ENCODE results near the gene SLC17A2. TPM values are rescaled to one million over a fixed set of nuclear protein-coding genes. Genes with fewer than 3 reads are reported as not detected.
"Not testable (repeated sequence)": the region's sequence is repeated elsewhere in the genome, so short reads cannot be mapped to it uniquely, and the experiment has no call there.

SLC17A2 gene
- total RNA-seq, 2 experiments from 2014 or later, result not detected

DNA sequence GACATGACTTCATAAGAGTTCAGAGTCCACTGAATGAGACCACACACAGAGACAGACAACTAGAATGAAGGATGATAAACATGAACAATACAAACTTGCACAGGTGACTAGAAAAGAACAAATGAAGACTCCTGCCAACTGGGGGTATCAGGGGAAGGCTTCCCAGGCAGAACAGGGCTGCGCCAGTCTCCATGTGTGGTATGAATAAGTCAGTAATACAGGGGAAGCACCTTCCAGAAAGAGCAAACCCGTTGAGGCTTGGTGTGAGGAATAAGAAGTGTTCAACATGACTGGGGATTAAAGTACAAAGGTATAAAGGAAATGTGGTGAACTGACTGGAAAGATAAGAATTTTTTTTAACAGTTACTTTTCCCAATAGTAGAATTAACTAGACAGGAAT is 3.7 kb upstream of the SLC17A2 start:
- peaks cover 5% of the 10 kb centered on the region for H3K27me3 Mint-ChIP-seq
- no peaks in the 10 kb centered on the region for H3K36me3 ChIP-seq (ENCODE audit: insufficient read depth, low read length)
- intact Hi-C loops (cut with DNase I, micrococcal nuclease), result no loop called here
- no peaks in the 10 kb centered on the region for H3K9me3 ChIP-seq (ENCODE audit: control insufficient read depth in 1 of 2, insufficient read depth in 1 of 2, low read length in 2 of 2)
- DNase-seq, result no peak
- ATAC-seq (ENCODE audit: poor library complexity), result no peak
- ChIA-PET CTCF (interaction anchor here (2.1 kb wide), 1 partner anchor 58 kb away, joined by 4 read pairs; no protein-coding TSS in a partner anchor), POLR2A (no interaction called here)
- no peak overlapping the region for H3K27ac ChIP-seq (ENCODE audit: low read depth in 1 of 2, low read length in 2 of 2)
- H3K9me3 Mint-ChIP-seq, result no peaks in the 10 kb centered on the region
- no peak overlapping the region for H3K4me3 Mint-ChIP-seq
- TF ChIP-seq, protein P1, sequence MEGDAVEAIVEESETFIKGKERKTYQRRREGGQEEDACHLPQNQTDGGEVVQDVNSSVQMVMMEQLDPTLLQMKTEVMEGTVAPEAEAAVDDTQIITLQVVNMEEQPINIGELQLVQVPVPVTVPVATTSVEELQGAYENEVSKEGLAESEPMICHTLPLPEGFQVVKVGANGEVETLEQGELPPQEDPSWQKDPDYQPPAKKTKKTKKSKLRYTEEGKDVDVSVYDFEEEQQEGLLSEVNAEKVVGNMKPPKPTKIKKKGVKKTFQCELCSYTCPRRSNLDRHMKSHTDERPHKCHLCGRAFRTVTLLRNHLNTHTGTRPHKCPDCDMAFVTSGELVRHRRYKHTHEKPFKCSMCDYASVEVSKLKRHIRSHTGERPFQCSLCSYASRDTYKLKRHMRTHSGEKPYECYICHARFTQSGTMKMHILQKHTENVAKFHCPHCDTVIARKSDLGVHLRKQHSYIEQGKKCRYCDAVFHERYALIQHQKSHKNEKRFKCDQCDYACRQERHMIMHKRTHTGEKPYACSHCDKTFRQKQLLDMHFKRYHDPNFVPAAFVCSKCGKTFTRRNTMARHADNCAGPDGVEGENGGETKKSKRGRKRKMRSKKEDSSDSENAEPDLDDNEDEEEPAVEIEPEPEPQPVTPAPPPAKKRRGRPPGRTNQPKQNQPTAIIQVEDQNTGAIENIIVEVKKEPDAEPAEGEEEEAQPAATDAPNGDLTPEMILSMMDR (IDR thresholded peaks at IDR 0.05), result no peak
- H3K4me1 Mint-ChIP-seq (ENCODE audit: low read depth), result no peaks in the 10 kb centered on the region
- H3K36me3 Mint-ChIP-seq (ENCODE audit: low read depth), result no peaks in the 10 kb centered on the region
- H3K27ac Mint-ChIP-seq, result no peak overlapping the region
- no peaks in the 10 kb centered on the region for H3K27me3 ChIP-seq (ENCODE audit: control insufficient read depth in 1 of 2, insufficient read depth in 2 of 2, low read length in 2 of 2)
- H3K4me1 ChIP-seq (ENCODE audit: insufficient read depth, low read length), result no peaks in the 10 kb centered on the region
- H3K4me3 ChIP-seq (ENCODE audit: low read length), result no peak overlapping the region

DNA sequence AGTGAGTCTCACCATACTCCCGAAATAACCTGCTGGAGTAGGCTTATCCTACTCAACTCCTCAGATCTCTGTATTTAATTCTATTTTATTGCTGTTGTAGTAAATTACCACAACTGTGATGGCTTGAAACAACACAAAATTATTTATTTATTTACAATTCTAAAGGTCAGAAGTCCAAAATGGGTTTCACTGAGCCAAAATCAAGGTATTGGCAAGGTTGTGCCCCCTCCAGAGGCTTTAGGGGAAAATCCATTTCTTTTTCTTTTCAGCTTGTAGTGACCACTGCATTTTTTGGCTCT is 869 bp upstream of the SLC17A2 start:
- Mint-ChIP-seq H3K27ac (no peak overlapping the region), H3K4me1 (ENCODE audit: low read depth) (no peaks in the 10 kb centered on the region), H3K36me3 (ENCODE audit: low read depth) (no peaks in the 10 kb centered on the region), H3K4me3 (no peak overlapping the region), H3K27me3 (peaks cover 5% of the 10 kb centered on the region), H3K9me3 (no peaks in the 10 kb centered on the region)
- CTCF ChIA-PET, result no interaction called here
- Histone ChIP-seq H3K4me1 (ENCODE audit: insufficient read depth, low read length) (no peaks in the 10 kb centered on the region), H3K9me3 (ENCODE audit: control insufficient read depth in 1 of 2, insufficient read depth in 1 of 2, low read length in 2 of 2) (no peaks in the 10 kb centered on the region), H3K36me3 (ENCODE audit: insufficient read depth, low read length) (no peaks in the 10 kb centered on the region), H3K27me3 (ENCODE audit: control insufficient read depth in 1 of 2, insufficient read depth in 2 of 2, low read length in 2 of 2) (no peaks in the 10 kb centered on the region), H3K27ac (ENCODE audit: low read depth in 1 of 2, low read length in 2 of 2) (no peak overlapping the region), H3K4me3 (ENCODE audit: low read length) (no peak overlapping the region)
- TF ChIP-seq, protein P1 (IDR thresholded peaks at IDR 0.05), result no peak
- DNase-seq (no peak), ATAC-seq (ENCODE audit: poor library complexity) (no peak)
- intact Hi-C loops (cut with DNase I, micrococcal nuclease), result no loop called here
- POLR2A ChIA-PET, result no interaction called here

DNA sequence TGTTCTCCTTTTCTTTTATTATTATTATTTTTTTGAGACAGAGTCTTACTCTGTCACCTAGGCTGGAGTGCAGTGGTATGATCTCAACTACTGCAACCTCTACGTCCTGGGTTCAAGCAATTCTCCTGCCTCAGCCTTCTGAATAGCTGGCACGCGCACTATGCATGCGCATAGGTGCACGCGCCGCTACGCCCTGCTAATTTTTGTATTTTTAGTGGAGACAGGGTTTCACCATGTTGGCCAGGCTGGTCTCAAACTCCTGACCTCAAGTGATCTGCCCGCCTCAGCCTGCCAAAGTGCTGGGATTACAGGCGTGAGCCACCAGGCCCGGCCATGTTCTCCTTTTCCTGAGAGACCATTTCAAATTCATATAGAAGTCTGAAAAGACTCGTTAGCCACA is 706 bp downstream of the SLC17A2 start:
- H3K9me3 Mint-ChIP-seq; POLR2A ChIA-PET; H3K27me3 ChIP-seq (ENCODE audit: control insufficient read depth in 1 of 2, insufficient read depth in 2 of 2, low read length in 2 of 2); H3K27ac Mint-ChIP-seq; H3K9me3 ChIP-seq (ENCODE audit: control insufficient read depth in 1 of 2, insufficient read depth in 1 of 2, low read length in 2 of 2); H3K4me3 ChIP-seq (ENCODE audit: low read length); CTCF ChIA-PET; H3K27ac ChIP-seq (ENCODE audit: low read depth in 1 of 2, low read length in 2 of 2); intact Hi-C loops (cut with DNase I, micrococcal nuclease); H3K36me3 ChIP-seq (ENCODE audit: insufficient read depth, low read length); H3K4me3 Mint-ChIP-seq; H3K27me3 Mint-ChIP-seq; H3K36me3 Mint-ChIP-seq (ENCODE audit: low read depth); H3K4me1 ChIP-seq (ENCODE audit: insufficient read depth, low read length); ATAC-seq (ENCODE audit: poor library complexity); H3K4me1 Mint-ChIP-seq (ENCODE audit: low read depth); DNase-seq: not testable (repeated sequence)

DNA sequence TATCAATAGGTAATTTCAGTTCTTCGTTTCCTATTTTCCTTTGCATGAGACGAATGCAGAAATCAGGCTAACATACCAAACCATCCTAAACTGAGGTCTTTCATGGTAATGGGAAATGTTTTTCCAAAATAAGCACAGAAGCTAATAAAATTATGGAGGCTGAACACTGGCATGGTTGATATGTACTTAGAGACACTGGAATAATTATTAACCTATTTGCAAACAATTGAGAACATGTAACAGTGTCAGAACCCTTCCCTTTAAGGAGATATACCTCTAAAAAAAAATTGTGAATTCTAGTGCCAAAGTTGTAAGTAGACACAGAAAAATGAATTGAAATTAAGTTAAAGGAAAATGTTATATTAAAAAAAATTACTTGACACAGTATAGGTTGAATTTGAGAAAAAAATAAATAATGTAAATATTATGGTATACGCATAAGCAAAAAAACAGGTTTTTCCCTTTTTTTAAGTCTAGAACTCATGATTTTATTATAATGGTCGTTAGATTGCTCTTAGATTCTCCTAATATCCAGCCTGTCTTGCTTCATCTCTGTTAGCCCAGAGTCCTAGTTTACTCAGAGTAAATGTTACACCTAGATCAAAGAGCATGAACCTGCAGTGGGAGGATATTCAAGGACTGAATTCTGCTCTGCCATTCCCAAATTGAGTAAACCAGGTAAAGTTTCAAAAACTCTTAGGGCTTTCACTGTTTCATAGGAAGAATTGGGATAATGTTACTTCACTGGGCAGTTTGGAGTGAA is 1.7 kb downstream of the SLC17A2 start:
- Histone ChIP-seq H3K9me3 (ENCODE audit: control insufficient read depth in 1 of 2, insufficient read depth in 1 of 2, low read length in 2 of 2) (no peaks in the 10 kb centered on the region), H3K4me3 (ENCODE audit: low read length) (no peak overlapping the region), H3K36me3 (ENCODE audit: insufficient read depth, low read length) (no peaks in the 10 kb centered on the region), H3K27me3 (ENCODE audit: control insufficient read depth in 1 of 2, insufficient read depth in 2 of 2, low read length in 2 of 2) (no peaks in the 10 kb centered on the region), H3K4me1 (ENCODE audit: insufficient read depth, low read length) (no peaks in the 10 kb centered on the region), H3K27ac (ENCODE audit: low read depth in 1 of 2, low read length in 2 of 2) (no peak overlapping the region)
- ChIA-PET POLR2A (interaction anchor here (1.3 kb wide), 1 partner anchor 92 kb away, joined by 3 read pairs; no protein-coding TSS in a partner anchor), CTCF (interaction anchor here (0.6 to 1.2 kb wide), 2 partner anchors 11 to 644 kb away, joined by 3 to 5 read pairs; no protein-coding TSS in a partner anchor)
- Mint-ChIP-seq H3K4me1 (ENCODE audit: low read depth) (no peaks in the 10 kb centered on the region), H3K36me3 (ENCODE audit: low read depth) (no peaks in the 10 kb centered on the region), H3K9me3 (no peaks in the 10 kb centered on the region), H3K4me3 (no peak overlapping the region), H3K27ac (no peak overlapping the region), H3K27me3 (no peaks in the 10 kb centered on the region)
- intact Hi-C loops (cut with DNase I, micrococcal nuclease), result no loop called here
- DNase-seq, result no peak
- TF ChIP-seq, protein P1 (IDR thresholded peaks at IDR 0.05), result no peak
- ATAC-seq (ENCODE audit: poor library complexity), result no peak
